Gastrocnemius medialis (tissue), 4 donors: Measurements from ENCODE around the gene INF2. TPM values are rescaled to one million over a fixed set of nuclear protein-coding genes. Genes with fewer than 3 reads are reported as not detected.

Experiments
- ATAC-seq, 2 donors: fragments of 150-250 bp; one replicate each; pipeline ENCODE4 v1.9.1; 2016
- DNase-seq, 2 donors: peaks; one replicate each; pipeline ENCODE4 v3.0.0-alpha.2; 2019
- H3K27ac ChIP-seq, 4 donors: fragments of 200-600 bp; sonication (generic); 1 replicate in 1 of 4; 2 replicates in 3 of 4; pipeline ENCODE4 v1.5.1; 2016 to 2018; ENCODE audit warnings: mild to moderate bottlenecking in 2 of 4, moderate library complexity in 1 of 4
- H3K27me3 ChIP-seq, 3 donors: fragments of 200-600 bp; sonication (generic) in 2 of 3; 1 replicate in 1 of 3; 2 replicates in 2 of 3; pipeline versions ENCODE4 v1.5.1 to v1.6.0; 2016 to 2019; ENCODE audit warnings: mild to moderate bottlenecking in 1 of 3, moderate library complexity in 1 of 3
- H3K36me3 ChIP-seq, 2 donors: fragments of 200-600 bp; sonication (generic) in 1 of 2; one replicate each; pipeline ENCODE4 v1.5.1; 2017 to 2018
- H3K4me1 ChIP-seq, 2 donors: fragments of 200-600 bp; sonication (generic) in 1 of 2; one replicate each; pipeline ENCODE4 v1.5.1; 2016 to 2017; ENCODE audit warnings: mild to moderate bottlenecking in 2 of 2
- H3K4me3 ChIP-seq, 4 donors: fragments of 200-600 bp; sonication (generic) in 3 of 4; 1 replicate in 1 of 4; 2 replicates in 3 of 4; pipeline ENCODE4 v1.5.1; 2016 to 2019; ENCODE audit warnings: mild to moderate bottlenecking in 2 of 4
- H3K9me3 ChIP-seq, 3 donors: fragments of 200-600 bp; sonication (generic) in 2 of 3; 1 replicate in 1 of 3; 2 replicates in 2 of 3; pipeline ENCODE4 v1.5.1; 2016 to 2019
- POLR2A ChIP-seq, 2 donors: fragments of 450-650 bp; IDR thresholded peaks; one replicate each; pipeline ENCODE4 v1.6.1; 2017; ENCODE audit warnings: antibody characterized with exemption in 2 of 2, mild to moderate bottlenecking in 2 of 2, moderate library complexity in 2 of 2
- in situ Hi-C, 4 donors: fragments of 200-750 bp; cut with MboI; loops; one replicate each; pipeline versions ENCODE4 v1.15.0 to v1.8.0; 2017; ENCODE audit warnings: low sequenced_read_pairs in 4 of 4
- intact Hi-C: fragments of 100-400 bp; cut with DNase I; formaldehyde crosslinking; loops from one replicate; pipeline ENCODE4 v1.15.1; 2023; ENCODE audit warnings: low total_unique reads
- total RNA-seq, 4 donors: library from RNA; depleted of rRNA; stranded (reverse); fragments of >200 nt; gene quantifications; one replicate each; pipeline versions ENCODE4 v1.1.0 to v1.2.3, GENCODE V29; 2016
- TF ChIP-seq, protein P1 (sequence below), 5 experiments: fragments of 450-650 bp in 3 of 5; fragments of 200-600 bp in 2 of 5; sonication (generic) in 2 of 5; IDR thresholded peaks in 4 of 5; conservative IDR thresholded peaks in 1 of 5; 1 replicate in 4 of 5; 2 replicates in 1 of 5; pipeline ENCODE4 v1.5.1; 2016 to 2019; ENCODE audit warnings: antibody characterized with exemption in 5 of 5, mild to moderate bottlenecking in 3 of 5, moderate library complexity in 3 of 5

INF2 gene
- total RNA-seq, 4 donors from 2014 or later, result 11.6 to 34.6 (median 19.7) TPM

- in situ Hi-C loops (loop anchor here in 1 of 4 donors (25.0 kb wide), 1 partner anchor 505 kb away; the partner anchor contains the start of gene KIF26A), intact Hi-C loops (no loop called here)
- no peaks in the 10 kb centered on the region for H3K36me3 ChIP-seq
- TF ChIP-seq, protein P1, sequence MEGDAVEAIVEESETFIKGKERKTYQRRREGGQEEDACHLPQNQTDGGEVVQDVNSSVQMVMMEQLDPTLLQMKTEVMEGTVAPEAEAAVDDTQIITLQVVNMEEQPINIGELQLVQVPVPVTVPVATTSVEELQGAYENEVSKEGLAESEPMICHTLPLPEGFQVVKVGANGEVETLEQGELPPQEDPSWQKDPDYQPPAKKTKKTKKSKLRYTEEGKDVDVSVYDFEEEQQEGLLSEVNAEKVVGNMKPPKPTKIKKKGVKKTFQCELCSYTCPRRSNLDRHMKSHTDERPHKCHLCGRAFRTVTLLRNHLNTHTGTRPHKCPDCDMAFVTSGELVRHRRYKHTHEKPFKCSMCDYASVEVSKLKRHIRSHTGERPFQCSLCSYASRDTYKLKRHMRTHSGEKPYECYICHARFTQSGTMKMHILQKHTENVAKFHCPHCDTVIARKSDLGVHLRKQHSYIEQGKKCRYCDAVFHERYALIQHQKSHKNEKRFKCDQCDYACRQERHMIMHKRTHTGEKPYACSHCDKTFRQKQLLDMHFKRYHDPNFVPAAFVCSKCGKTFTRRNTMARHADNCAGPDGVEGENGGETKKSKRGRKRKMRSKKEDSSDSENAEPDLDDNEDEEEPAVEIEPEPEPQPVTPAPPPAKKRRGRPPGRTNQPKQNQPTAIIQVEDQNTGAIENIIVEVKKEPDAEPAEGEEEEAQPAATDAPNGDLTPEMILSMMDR (IDR thresholded peaks at IDR 0.05 in 4 of 5, conservative IDR thresholded peaks at IDR 0.05 in 1 of 5), result no peak
- TF ChIP-seq POLR2A (IDR thresholded peaks at IDR 0.05), result no peak
- DNase-seq (no peak), ATAC-seq (no peak)
- no peak overlapping the region for H3K27ac ChIP-seq
- no peak overlapping the region for H3K4me3 ChIP-seq
- H3K9me3 ChIP-seq, result peaks cover 0 to 6% (median 0%) of the 10 kb centered on the region in 3 donors
- peaks cover 4 to 15% (median 9%) of the 10 kb centered on the region in 3 donors for H3K27me3 ChIP-seq
- H3K4me1 ChIP-seq, result no peaks in the 10 kb centered on the region
These were observed 46.9 kb upstream of the INF2 start for GRCh38 chr14:104642540-104642868.

- Histone ChIP-seq H3K27me3 (peaks cover 4 to 15% (median 9%) of the 10 kb centered on the region in 3 donors), H3K36me3 (no peaks in the 10 kb centered on the region), H3K27ac (no peak overlapping the region), H3K4me3 (no peak overlapping the region), H3K9me3 (peaks cover 0 to 6% (median 0%) of the 10 kb centered on the region in 3 donors), H3K4me1 (no peaks in the 10 kb centered on the region)
- TF ChIP-seq, protein P1 (IDR thresholded peaks at IDR 0.05 in 4 of 5, conservative IDR thresholded peaks at IDR 0.05 in 1 of 5), result no peak
- no peak for TF ChIP-seq POLR2A (IDR thresholded peaks at IDR 0.05)
- no peak for ATAC-seq
- in situ Hi-C loops (loop anchor here in 1 of 4 donors (25.0 kb wide), 1 partner anchor 506 kb away; the partner anchor contains the start of gene KIF26A), intact Hi-C loops (no loop called here)
- no peak for DNase-seq
These were observed 46.1 kb upstream of the INF2 start for GRCh38 chr14:104643306-104643705.

- in situ Hi-C loops, result loop anchor here in 1 of 4 donors (25.0 kb wide), 1 partner anchor 507 kb away; the partner anchor contains the start of gene KIF26A
- intact Hi-C loops, result no loop called here
- no peak for ATAC-seq
These were observed 45.3 kb upstream of the INF2 start for GRCh38 chr14:104644091-104644635.

DNA sequence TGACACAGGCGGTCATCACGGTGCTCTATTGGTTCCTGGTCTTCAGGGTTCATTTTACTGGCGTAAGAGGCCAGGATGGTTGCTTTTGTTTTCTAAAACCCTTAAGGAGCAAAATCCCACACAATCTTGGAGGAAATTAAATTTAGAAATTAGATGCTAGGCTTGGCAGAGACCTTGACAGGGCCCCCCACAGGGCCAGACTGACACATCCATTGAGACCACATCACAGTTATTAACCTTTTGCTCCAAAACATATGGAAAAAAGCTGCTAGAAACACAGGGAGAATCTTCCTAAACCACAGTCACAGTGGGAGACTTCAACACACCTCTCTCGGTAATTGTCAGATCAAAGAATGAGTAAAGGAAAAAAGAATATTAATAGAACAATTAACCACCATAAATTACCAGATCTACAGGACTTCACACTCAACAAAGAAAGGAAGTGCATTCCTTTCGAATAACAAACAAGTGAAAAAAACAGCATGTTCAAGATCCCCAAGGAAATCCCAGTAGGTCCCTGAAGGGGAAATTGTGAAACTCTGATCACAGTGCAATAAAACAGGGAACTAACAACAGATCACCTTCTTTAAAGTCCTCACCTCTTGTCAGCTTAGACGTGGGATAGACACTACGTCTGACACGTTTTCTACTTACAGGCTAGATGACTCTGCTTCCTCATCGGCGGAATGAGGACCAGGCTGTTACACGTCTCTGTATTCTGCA is 44.6 kb upstream of the INF2 start:
- ATAC-seq (no peak), DNase-seq (no peak)
- no peak for TF ChIP-seq POLR2A (IDR thresholded peaks at IDR 0.05)
- TF ChIP-seq, protein P1 (IDR thresholded peaks at IDR 0.05 in 4 of 5, conservative IDR thresholded peaks at IDR 0.05 in 1 of 5), result no peak
- H3K36me3 ChIP-seq, result no peaks in the 10 kb centered on the region
- H3K4me1 ChIP-seq, result peaks cover 0 to under 1% of the 10 kb centered on the region in 2 donors
- in situ Hi-C loops, result loop anchor here in 2 of 4 donors (5.0 to 25.0 kb wide), 2 partner anchors 62 to 508 kb away; partner anchors contain the start of gene KIF26A (in 1 of the 2)
- no peak overlapping the region for H3K4me3 ChIP-seq
- intact Hi-C loops, result no loop called here
- peaks cover 0 to 7% (median 4%) of the 10 kb centered on the region in 3 donors for H3K27me3 ChIP-seq
- no peak overlapping the region for H3K27ac ChIP-seq
- H3K9me3 ChIP-seq, result peaks cover 0 to 6% (median 0%) of the 10 kb centered on the region in 3 donors

More at GRCh38 chr14:104644091-104644635, 45.3 kb upstream of the INF2 start:
- peaks cover 0 to 6% (median 0%) of the 10 kb centered on the region in 3 donors for H3K9me3 ChIP-seq
- TF ChIP-seq, protein P1 (IDR thresholded peaks at IDR 0.05 in 4 of 5, conservative IDR thresholded peaks at IDR 0.05 in 1 of 5), result no peak
- TF ChIP-seq POLR2A (IDR thresholded peaks at IDR 0.05), result no peak
- H3K27ac ChIP-seq, result no peak overlapping the region
- peaks cover under 1 to 14% (median 9%) of the 10 kb centered on the region in 3 donors for H3K27me3 ChIP-seq
- no peaks in the 10 kb centered on the region for H3K36me3 ChIP-seq
- no peaks in the 10 kb centered on the region for H3K4me1 ChIP-seq
- no peak for DNase-seq
- no peak overlapping the region for H3K4me3 ChIP-seq
